ENCODE measurements around the gene GSTA4.
"Not testable (repeated sequence)": the region's sequence is repeated elsewhere in the genome, so short reads cannot be mapped to it uniquely, and the experiment has no call there.

Gene GSTA4

DNA sequence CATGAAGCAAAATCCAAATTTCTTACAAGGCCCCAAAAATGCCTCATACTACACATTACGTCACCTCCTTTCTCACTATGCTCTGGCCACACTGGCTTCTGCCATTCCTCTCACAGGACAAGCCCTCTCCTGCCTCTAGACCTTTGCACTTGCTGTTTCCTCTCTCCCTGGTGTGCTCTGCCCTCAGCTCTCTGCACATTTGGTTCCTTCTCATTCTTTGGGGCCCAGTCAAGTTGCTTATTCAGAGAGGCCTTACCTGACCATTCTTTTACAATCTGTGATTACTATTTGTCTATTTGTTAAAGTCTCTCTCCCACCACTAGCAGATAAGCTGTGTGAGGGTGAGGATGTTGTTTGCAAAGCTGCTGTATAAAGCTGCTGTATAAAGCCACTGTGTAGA is 15.4 kb upstream of the GSTA4 start:
- DNase-seq: no peak

DNA sequence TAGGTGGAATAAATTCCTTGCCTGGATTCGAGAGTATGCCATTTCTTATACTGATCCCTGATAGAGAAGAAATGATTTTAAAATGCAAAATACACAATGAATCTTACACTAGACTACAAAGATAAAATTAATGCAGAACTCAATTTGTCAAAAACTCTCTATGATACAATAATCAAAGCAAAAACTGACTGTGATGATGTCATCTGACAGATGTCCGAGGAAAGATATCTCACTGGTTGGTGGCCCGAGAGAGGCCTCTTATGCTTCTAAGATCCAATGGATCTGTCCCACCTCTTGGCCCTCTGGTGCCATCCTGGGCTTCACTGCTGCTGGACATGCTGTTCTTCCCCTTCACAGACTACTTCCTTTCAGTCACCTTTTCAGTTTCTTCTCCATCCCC is 14.4 kb upstream of the GSTA4 start:
- no peak for DNase-seq

DNA sequence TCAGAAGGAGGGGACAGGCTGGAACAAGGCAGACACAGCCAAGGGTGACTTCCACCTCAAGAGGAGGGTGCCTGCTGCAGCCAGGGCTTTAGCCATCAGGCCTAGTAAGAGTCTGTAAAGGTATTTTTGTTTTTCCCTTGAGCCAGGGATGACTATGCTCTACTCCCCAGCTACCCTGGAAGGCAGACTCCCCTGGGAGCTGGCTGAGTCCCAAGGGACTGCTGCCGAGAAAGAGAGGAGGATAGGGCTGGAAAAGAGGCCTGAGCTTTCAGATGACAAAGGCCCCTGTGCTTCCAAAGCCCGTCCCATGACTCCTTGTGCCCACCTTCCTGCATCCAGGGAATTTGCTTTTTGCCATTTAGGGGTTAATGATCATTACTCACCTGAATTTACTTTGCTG is 14.0 kb upstream of the GSTA4 start:
- no peak for DNase-seq

DNA sequence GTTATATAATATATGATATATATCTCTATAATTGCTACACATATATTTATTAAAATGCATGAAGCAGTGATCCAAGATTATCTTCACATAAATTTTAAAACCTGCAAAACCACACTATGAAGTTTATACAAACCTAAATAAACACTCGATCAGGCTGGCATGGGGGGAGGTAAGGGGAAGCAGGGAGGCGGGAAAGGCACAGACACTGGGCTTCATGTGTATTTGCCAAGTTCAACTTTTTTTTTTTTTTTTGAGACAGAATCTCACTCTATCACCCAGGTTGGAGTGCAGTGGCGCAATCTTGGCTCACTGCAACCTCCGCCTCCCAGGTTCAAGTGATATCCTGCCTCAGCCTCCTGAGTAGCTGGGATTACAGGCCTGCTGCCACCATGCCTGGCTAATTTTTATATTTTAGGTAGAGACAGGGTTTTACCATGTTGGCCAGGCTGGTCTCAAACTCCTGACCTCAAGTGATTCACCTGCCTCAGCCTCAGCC is 13.2 kb upstream of the GSTA4 start:
- not testable (repeated sequence) for DNase-seq

DNA sequence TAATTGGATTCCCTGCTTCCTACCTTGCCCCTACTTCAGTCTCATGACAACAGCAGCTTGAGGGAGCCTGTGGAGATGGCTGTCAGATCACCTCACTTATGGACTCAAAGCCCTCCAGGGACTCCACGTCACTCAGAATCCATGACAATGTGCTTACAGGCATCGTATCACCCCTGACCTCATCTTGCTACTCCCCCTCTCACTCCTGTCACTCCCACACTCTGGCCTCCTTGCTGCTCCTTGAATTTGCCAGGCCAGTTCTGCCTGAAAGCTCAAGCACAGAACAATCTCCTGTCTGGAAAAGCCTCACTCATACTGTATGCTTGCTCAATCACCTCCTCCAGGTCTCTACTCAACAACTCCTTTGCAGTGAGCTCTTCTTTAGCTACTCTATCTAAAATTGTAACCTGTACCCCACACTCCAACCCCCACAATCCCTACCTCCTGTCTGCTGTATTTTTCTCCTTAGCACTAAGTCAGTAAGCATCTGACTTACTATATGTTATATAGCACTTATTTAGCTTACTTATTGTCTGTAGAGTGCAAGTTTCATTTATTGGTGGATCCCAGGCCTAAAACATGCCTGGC is 10.7 kb upstream of the GSTA4 start:
- DNase-seq: no peak

DNA sequence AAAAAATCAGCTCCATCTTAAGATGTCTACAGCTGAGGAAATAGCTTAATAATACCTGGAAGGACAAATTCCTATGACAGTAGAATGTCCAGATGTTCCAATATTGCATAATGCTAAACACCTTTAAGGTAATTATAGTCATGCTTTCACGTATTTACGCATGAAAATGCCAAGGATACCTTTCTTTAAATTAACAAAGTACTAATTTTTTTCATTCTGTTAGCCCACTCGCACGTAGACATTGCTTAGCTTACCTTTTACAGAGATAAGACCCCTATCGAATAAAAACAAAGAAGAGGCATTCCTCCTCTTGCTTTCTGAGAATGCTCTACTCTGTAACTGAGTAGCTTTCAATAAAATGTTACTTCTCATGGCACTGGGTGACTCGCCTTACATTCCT is 4.4 kb upstream of the GSTA4 start:
- DNase-seq: no peak

DNA sequence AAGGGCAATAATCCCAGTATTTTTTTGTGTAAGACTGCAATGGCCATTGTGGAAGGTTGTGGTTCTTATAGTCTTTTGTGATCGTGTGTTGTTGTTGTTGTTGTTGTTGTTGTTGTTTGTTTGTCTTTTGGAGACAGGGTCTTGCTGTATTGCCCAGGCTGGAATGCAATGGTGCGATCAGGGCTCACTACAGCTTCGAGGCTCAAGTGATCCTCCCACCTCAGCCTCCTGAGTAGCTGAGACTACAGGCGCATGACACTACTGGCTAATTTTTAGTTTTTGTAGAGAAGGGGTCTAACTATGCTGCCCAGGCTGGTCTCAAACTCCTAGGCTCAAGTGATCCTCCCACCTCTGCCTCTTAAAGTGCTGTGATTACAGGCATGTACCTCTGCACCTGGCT is 3.5 kb upstream of the GSTA4 start:
- DNase-seq: no peak

DNA sequence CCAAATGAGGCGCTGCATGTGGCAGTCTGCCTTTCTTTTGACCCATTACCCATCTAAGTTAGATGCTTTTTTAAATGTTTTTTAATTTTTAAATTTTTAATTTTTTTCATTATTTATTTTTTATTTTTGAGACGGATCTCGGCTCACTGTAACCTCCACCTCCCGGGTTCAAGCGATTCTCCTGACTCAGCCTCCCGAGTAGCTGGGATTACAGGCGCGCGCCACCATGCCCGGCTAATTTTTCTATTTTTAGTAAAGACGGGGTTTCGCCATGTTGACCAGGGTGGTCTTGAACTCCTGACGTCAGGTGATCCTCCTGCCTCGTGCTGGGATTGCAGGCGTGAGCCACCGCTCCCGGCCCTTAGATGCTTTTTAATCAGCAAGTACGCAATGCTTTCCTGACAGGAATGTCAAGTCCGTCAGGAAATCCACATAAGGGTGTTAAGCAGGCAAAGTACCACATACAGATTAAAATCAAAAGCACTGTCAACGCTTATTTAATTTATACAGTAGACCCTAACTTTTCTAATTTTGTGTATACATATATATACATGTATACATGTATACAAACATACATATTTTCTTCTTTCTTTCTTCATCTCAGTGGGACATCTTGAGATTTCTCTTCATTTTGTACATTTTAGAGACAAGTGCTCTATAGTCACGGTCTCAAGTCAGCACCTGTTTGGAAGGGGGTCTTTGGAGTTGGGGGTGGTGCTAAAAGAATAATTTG is 995 bp upstream of the GSTA4 start:
- DNase-seq: peak; percentile 70

DNA sequence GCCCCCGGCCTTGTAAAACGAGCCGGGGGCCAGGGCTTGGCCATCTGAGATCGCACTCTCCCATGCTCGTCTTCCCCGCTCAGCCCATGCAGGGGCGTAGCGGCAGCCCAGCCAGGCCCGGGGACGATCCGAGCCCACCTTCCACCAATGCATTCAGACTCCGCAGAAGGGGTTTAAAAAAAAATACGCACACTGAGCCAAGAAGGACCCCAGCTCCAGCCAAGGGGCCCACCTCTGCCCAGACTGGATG is 320 bp downstream of the GSTA4 start:
- peak; percentile 47 for DNase-seq

DNA sequence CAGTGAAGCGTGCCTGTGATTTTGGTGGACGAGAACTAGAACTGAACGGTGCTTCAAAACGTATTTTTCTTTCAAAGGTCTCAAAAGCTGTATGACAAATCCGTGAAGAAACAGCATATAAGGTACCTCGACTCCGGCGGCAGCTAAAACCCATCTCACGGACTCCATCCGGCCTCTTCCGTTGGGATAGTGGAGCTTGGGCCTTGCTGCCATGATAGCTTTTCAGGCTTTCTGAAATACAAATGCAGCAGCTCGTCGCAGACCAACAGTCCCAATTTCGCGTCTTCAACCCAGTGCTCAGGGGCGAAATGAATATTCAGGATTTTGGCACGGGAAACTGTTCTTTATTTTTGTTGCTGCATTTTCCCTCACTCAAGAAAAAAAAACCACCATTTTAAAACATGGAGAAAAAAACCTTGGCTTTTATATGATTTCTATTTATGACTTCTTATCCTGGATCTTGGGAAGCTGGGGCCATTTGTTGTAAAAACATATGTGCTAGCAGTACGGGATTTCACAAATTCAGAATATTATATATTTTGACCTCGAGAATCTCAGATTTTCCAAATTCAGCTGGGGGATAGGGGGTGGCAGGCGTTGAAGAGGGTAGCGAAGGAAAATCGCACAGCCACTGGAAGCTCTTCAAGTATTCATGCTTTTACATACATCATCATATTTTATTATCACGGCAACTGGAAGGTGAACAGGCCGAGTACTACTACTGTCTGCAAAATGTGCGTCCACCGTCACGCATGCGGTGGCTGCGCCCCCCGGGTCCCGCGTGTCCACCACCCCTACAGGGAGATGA is 849 bp downstream of the GSTA4 start:
- DNase-seq: peak; percentile 46

DNA sequence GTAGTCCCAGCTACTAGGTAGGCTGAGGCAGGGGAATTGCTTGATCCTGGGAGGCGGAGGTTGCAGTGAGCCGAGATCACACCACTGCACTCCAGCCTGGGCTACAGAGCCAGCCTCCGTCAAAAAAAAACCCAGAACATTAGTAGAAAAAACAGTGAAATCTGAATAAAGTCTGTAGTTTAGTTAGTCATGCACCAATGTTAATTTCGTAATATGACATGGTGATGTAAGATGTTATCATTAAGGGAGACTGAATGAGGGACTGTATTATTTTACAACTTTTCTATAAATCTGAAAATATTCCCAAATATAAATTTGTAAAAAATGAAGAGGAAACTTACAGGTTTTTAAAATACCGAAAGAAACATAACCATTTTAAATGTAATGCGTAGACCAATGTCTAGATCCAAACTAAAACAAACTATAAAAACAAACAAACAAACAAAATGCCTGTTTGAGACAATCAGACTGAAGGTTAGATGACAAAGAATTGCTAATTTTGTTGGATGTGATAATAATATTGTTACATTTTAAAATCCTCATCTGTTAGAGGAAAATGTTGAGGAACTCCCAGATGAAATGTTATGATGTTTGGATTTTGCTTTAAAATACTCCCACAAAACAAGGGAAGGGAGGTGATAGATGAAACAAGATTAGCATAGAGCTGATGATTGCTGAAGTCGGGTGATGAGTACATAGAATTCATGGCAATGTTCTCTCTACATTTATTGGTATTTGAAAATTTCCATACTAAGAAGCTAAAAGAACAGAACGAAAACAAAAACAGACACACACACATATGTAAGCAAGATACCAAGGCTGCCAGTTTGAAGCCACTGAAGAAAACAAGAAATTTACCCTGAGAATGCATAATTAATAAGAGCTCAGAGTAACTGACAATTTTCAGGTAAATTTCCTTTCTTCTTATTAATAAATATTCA is 1.8 kb downstream of the GSTA4 start:
- DNase-seq: no peak

DNA sequence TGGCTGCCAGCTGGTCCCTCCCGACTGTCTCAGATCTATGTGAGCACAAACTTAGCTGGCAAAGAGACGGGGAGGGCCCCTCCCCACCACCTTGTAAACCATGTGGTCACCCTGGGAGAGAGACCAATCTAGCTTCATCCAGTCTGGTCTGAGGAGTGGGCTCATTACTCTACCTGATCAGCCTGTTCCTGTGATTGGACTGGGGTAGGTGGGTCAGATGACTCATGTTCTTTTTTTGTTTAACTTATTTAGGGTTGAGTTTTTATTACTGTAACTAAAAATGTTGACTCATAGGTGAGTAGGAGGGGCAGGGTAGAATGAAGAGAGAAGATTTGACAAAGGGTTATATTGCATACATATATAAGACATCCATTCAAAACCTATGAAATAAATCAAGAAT is 4.7 kb downstream of the GSTA4 start:
- DNase-seq: no peak

DNA sequence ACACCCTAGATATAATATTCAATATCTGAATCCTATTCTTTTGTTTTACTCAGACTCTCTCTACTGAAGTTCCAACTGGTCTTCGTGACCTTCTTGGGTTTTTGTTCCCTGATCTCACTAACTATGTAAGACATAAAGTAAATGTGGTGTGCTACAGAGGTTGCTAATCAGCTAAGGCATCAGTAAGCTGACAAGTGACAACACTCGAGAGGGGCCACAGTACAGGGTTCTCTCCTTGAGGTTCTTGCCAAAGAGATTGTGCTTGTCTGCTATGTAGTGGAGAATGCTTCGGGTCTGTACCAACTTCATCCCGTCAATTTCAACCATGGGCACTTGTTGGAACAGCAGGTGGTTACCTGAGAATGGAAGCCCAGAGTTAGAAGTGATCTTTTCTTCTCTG is 9.9 kb downstream of the GSTA4 start:
- DNase-seq: no peak

DNA sequence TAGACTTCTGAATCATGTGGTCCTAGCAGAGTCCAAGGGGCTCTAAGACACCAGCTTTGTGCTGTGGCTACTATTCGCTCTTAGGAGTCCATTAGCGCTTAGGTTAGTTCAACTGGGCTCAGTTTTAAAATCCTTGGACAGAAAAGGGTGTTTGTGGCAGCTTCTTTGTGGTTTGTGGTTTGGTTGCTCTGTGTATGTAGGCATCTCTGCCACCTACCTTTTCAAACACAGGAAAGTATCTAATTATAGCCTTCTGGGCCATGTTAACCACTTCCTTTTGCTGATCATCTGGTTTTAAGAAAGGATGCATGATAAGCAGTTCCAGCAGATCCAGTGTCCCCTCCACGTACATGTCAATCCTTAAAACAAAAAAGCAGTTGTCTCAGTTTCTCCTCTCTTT is 10.8 kb downstream of the GSTA4 start:
- DNase-seq: no peak

DNA sequence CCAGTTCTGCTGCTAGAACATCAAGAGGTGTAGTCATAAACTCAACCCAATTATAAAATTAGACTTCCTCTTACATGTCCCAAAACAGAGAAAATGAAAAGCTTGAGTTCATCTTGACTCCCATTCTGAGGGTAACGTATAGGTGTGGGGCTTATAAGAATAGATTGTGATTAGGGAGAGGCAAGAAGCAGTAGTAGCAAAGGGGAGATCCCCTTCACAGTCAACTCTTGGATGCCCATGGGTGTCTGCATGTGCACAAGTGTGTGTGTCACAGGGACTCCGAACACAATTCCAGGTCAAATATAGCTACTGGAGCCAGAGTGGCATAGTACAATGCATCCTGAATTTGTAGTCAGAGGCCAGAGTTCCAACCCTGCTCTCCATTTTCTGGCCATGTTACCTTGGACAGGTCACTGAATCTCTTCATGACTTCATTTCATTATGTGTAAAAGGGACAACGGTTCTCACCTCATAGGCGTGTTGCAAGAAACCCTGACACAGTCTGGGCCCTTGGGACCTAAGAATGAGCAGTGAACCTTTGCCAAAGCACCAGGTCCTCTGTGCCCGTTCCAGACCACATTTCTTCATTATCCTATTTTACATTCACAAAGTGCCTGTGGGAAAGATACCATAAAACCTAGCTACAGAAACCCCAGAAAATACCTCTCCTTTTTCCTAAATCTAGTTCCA is 11.8 kb downstream of the GSTA4 start:
- DNase-seq: no peak

DNA sequence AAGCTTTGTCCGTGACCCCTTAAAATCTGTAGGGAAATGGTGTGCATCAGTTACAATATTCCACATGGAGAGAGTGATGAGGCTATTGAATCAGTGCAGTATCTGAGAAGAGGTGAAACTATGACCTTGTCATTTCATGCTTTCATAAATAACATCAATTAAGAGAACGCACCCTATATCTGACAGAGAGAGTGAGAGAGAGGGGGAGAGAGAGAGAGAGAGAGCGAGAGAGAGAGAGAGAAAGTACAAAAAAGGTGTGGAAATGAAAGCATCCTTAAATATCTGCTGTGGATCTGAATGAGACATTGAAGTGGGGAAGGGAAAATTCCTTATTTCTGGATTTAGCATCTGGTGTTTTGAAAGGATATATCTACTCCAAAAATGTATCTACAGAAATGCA is 12.4 kb downstream of the GSTA4 start:
- no peak for DNase-seq

DNA sequence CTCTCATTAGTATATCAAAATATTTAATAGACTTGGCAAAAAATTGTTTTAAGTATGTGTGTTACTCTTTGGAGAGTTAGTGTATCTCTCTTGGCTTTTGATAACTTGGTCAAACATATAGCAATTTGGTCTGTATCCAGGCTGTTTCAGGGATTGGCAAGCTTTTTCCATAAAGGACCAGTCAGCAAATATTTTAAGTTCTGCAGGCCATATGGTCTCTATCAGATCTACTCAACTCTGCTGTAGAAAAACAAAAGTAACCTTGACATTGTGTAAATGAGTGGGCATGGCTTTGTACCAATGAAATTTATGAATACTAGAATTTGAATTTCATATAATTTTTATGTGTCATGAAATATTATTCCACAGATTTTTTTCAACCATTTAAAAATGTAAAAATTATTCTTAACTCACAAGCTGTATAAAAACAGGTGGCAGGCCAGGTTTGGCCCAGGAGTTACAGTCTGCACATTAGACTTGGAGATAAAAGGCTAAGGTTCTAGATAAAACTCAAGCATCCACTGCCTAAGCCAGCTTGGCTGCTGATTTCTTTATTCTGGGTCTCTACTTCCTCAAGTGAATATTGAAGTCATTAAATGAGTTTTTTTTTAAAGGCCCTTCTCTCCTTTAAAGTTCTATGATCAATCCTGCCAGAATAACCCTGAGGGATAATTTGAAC is 13.7 kb downstream of the GSTA4 start:
- no peak for DNase-seq

DNA sequence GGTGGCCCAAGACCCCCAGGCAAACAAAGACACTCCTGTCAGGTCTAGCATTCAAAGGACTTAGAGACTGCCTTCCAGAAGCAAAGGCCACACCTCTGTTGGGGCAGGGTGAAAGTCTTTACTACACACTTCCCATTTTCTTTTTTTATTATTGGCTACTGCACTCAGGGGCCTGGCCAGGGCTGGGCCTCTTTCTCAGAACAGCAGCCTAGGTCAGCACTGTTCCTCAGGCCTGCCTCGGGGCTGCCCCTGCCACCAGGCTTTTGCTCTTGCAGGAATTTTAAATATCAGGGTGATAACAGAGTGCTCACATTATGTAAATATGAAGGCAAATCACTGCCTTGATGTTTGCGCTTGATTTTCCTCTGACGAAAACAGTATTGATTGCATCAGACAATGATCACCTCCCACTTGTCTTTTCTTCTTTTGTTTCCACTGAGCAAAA is 18.5 kb downstream of the GSTA4 start:
- DNase-seq: no peak

DNA sequence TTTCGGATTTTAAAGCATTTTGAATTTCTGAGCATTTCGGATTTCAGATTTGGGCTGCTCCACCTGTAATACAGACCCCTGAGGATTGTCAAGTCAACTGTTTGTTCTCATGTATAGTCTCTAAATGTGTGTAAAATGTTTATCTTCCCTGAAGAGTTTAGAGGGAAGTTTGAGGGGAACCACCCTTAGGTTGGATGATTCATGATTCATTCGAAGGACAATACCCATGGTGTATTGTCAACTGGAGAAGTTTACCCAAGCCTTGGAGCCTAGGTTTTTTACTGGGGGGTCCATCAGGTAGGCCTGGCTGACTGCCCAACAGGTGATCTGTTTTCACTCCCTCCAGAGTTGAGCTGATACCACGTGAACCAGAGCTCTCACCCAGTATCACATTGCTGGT is 18.9 kb downstream of the GSTA4 start:
- DNase-seq: no peak

DNA sequence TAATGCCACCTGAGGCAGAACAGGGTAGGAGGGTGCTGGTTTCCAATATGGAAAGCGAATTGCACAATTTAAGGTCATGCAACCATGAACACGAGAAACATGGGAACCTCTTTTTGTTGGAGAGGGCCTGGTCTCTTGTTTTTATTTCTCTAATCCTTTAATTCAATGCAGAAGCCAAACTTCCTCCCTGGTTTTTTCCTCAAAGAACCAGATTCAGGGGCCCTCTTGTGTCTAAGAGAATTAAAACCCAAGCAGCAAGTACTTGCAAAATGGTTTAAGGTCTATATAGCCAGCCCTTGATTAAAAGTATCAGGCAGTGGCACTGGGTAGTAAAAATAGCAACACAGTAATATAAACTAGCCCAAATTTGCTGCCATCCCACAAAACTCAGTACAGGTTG is 19.5 kb downstream of the GSTA4 start:
- DNase-seq: no peak

DNA sequence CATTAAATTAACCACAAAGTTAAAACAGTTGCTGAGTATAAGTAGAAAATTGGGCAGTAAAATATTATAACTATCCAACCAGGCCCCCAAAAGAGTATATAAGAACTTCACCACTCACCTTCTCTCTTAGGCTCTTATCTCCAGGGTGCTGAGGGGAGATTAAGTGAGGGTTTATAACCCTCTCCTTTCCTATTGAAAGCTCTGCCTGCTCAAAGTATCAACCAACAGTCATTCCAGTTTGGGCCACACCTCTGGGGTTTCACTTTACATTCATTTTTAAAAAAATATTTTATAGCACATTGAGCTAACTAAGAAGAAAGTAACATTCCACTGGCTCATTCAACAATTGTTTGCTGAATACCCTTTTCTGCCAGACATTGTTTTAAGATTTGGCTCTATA is 22.1 kb downstream of the GSTA4 start:
- no peak for DNase-seq

DNA sequence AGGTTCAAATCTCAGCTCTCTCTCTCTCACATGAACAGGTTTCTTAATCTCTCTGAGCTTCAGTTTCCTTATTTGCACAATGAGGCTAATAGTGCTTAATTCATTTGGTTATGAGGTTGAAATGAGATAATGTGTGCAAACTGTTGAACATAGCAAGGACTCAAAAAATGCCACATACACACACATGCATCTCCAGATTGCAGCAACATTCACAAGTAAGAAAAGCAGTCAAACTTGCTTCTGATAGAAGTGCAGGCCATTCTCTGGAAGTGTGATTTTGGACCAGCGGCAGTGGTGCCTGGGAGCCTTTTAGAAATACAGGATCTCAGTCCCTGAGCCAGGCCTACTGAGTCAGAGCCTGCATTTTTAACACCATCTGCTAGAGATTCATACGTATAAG is 25.7 kb downstream of the GSTA4 start:
- DNase-seq: no peak

All from NCI-H510A (cell line).